GM12801 (cell line): Measurements from ENCODE around the gene ANKRD55.
A peak's percentile ranks its signal among the peaks of the same experiment; 100 is the strongest.

Experiments used
- TF ChIP-seq, protein P1 (sequence below): IDR thresholded peaks from one replicate; pipeline ENCODE4 v1.5.1; 2011; ENCODE audit warnings: control low read depth; ENCODE audit not compliant: insufficient read length; ENCODE audit errors: extremely low read depth

ANKRD55 gene

DNA sequence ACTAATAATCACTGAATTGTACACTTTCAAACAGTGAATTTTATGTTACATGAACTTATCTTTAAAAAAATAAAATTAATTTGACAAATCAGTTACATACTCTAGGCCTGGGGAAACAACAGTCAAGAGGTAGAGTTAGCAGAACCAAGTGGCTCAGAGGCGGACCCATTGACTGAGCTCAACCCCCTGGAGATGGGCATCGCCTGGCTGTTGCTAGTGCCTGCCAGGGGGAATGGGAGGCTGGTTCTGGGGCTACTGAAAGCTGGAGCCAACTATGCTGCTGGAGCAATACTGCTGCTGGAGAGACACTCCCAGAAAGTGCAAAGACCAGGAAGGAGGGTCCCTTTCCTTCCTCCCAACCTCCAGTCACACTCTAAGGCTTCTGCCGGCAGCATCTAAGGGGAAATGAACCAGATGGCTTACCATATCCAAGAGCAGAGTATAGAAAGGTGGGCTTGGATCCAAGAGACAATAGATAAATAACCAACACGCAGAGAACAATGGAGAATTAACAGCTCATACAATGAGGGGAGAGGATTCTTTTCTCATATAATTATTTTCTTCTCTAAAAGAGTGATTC is 40.3 kb upstream of the ANKRD55 start:
- TF ChIP-seq, protein P1, sequence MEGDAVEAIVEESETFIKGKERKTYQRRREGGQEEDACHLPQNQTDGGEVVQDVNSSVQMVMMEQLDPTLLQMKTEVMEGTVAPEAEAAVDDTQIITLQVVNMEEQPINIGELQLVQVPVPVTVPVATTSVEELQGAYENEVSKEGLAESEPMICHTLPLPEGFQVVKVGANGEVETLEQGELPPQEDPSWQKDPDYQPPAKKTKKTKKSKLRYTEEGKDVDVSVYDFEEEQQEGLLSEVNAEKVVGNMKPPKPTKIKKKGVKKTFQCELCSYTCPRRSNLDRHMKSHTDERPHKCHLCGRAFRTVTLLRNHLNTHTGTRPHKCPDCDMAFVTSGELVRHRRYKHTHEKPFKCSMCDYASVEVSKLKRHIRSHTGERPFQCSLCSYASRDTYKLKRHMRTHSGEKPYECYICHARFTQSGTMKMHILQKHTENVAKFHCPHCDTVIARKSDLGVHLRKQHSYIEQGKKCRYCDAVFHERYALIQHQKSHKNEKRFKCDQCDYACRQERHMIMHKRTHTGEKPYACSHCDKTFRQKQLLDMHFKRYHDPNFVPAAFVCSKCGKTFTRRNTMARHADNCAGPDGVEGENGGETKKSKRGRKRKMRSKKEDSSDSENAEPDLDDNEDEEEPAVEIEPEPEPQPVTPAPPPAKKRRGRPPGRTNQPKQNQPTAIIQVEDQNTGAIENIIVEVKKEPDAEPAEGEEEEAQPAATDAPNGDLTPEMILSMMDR: no peak

DNA sequence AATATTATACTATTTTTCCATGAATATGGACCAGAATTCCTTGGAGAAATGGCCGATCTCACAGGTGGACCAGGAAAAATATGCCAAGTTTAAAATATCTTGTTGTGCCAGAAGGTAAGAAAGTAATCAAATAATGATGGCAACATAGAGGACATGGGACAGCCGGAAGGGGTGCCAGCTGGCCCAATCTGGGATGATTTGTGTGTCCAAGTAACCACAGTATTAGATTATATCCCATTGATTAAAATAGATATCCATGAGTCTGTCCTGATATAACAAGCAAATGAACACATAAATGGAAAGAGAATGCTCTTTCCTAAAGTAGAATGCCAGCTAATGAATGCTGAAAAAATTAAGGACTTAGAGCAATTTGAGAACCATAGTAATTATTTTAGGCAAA is 39.6 kb upstream of the ANKRD55 start:
- TF ChIP-seq, protein P1: no peak

DNA sequence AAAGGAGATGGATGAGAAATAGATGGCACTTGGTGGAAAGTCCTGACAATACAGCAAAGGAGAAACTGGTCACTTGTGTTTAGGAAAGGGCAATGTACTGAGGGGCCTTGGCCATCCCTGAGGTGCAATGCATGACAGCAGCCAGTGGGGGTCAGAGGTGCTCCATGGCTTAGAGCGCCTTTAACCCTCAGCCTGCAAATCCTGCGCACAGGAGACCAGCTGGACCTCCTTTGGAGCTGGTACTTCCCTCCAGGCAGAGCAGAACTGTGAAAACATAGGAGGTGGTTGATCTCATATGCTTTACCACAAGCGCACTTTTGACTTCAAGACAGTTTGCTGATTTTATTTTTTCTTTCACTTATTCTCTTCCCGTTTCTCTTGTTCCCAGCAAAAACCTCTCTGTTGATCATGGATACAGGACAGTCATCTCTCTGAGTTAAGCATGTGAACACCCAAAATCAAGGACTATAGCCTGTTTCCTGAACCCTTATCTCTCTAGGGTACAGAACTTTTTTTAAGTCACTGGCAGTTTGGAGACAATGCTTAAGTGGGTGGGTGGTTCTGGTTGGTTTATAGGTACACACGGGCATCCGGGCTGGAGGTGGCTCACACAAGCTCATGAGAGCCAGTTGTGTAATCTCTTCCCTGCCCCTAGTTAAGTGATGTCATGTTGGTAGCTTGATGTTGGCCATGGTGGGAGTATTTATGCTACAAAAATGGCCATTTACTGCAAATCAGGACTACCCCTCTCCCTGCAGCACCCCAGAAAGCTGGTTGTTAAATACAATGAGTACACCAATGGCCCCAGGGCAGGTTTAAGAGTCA is 37.6 kb upstream of the ANKRD55 start:
- TF ChIP-seq, protein P1: peak; percentile 87

DNA sequence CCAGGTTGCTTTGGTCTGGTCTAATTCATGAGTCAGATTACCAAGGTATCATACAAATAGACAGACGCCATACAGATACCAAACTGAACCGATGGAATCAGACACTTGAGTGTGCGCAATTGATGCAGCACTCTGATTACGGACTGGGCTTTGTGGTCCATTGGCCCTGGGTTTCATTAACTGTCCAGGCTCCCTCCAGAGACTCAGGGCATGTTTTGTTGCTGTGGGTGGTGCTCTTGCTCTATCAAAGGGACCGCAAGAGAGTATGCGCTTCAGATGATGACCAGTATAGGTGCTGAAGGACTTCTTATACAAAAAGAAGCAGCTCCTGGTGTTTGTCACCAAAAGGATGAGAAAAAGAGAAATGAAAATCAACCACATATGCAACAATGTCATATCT is 36.9 kb upstream of the ANKRD55 start:
- TF ChIP-seq, protein P1: no peak

DNA sequence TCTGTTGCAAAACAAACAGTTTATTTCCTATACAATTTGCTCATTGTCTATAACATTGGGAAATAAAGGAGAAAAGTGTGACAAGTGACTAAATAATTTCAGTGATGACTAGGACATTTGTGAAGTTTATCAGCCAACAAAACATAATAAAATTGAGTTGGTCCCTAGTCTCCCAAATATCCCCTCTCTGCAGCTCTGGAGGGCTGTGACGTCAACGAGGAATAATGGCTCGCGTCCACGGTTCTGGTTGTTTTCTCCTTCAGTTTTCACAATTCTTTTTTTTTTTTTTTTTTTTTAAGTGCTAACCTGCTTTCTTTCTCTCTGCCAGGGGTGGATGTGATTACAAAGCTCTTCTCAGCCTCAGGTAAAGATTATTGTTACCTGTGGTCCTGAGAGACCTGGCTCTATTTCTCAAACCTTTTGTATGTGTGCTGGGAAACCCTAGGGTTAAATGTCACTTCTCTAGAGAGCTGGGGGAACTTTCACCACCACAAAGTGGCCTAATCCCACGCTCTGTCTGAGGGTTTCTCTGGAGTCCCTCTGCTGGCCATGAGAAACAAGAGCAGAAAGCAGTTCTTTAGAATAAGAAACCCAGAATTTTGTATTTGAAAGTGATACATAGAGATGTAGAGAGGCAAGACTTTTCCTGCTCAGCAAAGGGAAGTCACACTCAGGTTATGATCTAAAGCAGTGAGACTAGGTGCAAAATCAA is 36.2 kb upstream of the ANKRD55 start:
- TF ChIP-seq, protein P1: no peak

DNA sequence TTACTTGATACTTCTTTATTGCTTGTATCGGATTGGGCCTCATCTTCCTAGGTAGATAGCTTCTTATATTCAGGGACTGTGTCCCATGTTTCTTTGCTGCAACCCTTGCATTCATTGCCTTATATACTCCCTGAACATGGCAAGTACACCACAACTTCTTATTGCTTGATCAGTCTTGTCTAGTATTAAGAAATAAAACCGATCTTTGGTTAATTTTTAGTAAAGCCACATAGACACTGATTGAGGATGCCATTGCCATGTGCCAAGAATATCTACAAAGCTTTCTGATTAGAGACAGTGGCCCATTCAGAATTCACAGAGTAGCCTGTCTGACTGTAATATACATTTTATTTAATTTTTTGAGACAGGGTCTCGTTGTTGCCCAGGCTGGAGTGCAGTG is 34.7 kb upstream of the ANKRD55 start:
- TF ChIP-seq, protein P1: no peak

DNA sequence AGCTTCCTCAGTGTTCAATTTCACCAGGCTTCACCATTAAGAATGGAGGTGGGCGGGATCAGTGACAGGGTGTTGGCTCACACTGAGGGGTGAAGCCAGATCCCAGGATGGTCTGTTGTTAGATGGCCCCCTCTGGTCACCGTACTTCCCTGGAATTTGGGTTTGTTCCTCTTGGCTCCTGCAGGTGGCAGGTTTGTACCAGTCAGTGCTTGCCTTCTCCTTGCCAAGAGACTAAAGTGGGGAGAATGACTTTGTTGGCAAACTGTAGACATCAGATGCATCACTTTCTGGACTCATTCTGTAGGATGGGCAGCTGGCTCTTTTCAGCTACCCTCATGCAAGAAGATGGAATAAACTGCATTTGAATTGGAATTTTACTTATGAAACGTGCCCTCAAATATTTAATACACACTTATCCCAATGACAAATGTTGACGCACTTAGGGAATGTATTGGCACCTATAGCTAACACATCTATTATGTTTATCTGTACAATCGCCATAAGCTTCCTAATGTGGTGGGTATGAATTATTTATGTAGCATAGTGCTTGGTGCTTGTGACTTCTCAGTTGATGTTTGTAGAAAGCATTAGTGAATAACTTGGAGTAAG is 31.4 kb upstream of the ANKRD55 start:
- TF ChIP-seq, protein P1: no peak
